Endothelial cell of umbilical vein (primary cell): ENCODE results near the gene FIBCD1. TPM values are rescaled to one million over a fixed set of nuclear protein-coding genes. Genes with fewer than 3 reads are reported as not detected.

Experiments used
- BruUV-seq: library from RNA; stranded (reverse); fragments of 400-500 nt; replicated peaks from 2 replicates; lab custom pipeline; 2021; lab: Mats Ljungman, UMichigan
- CTCF ChIA-PET: fragments of 300-600, 350-600 bp; sonication (Branson Sonifier 250); formaldehyde crosslinking; loops from one replicate; lab custom pipeline; 2021; ENCODE audit warnings: antibody characterized with exemption, inconsistent platforms; lab: Charles Lee
- POLR2A ChIA-PET: fragments of 300-600, 350-600 bp; sonication (Branson Sonifier 250); formaldehyde crosslinking; loops from one replicate; lab custom pipeline; 2021; ENCODE audit warnings: antibody characterized with exemption, inconsistent platforms; lab: Charles Lee
- DNase-seq: peaks from one replicate; pipeline ENCODE4 v3.0.0-alpha.2; 2011; ENCODE audit warnings: low read depth, low spot score
- FAIRE-seq: peaks from 2 replicates; lab custom pipeline; 2011; peaks lifted over from hg19 to GRCh38; lab: Jason Lieb, UNC
- H2AFZ ChIP-seq: 2 replicates; pipeline ENCODE4 v1.6.0; 2012; ENCODE audit warnings: low read depth, low read length, control low read depth, inconsistent platforms
- H3K27ac ChIP-seq: 2 replicates; pipeline ENCODE4 v1.5.1; 2011; ENCODE audit warnings: low read depth, mild to moderate bottlenecking, control low read depth, low read length, moderate library complexity; ENCODE audit not compliant: insufficient read depth
- H3K27me3 ChIP-seq, 2 experiments: 2 replicates each; pipeline versions ENCODE4 v1.6.0 to v1.6.1; 2011; ENCODE audit warnings: low read length in 2 of 2, mixed read lengths in 1 of 2; ENCODE audit not compliant: control insufficient read depth in 2 of 2, insufficient read depth in 2 of 2
- H3K36me3 ChIP-seq, 2 experiments: 2 replicates in 1 of 2; 3 replicates in 1 of 2; pipeline ENCODE4 v1.5.1; 2011; ENCODE audit warnings: low read length in 2 of 2, mild to moderate bottlenecking in 1 of 2, moderate library complexity in 1 of 2; ENCODE audit not compliant: control insufficient read depth in 2 of 2, insufficient read depth in 2 of 2; ENCODE audit errors: extremely low read depth in 1 of 2
- H3K4me1 ChIP-seq: 3 replicates; pipeline ENCODE4 v1.5.1; 2011; ENCODE audit warnings: mild to moderate bottlenecking, low read length; ENCODE audit not compliant: control insufficient read depth, insufficient read depth; ENCODE audit errors: extremely low read depth
- H3K4me2 ChIP-seq: 2 replicates; pipeline ENCODE4 v1.6.1; 2011; ENCODE audit warnings: low read length, control low read depth, mixed read lengths; ENCODE audit not compliant: insufficient read depth
- H3K4me3 ChIP-seq, 3 experiments: fragments of 200-600 bp in 1 of 3; sonication (generic), shearing (Covaris generic) in 1 of 3; replicated peaks in 1 of 3; 2 replicates each; pipeline ENCODE4 v1.5.1; 2011 to 2016; ENCODE audit warnings: control low read depth in 3 of 3, low read length in 3 of 3, mild to moderate bottlenecking in 2 of 3, inconsistent platforms in 1 of 3, low read depth in 1 of 3, moderate library complexity in 1 of 3; ENCODE audit not compliant: insufficient read depth in 1 of 3
- H3K79me2 ChIP-seq: 2 replicates; pipeline ENCODE4 v1.6.0; 2012; ENCODE audit warnings: low read length, inconsistent platforms; ENCODE audit not compliant: control insufficient read depth, insufficient read depth
- H3K9ac ChIP-seq: replicated peaks from 2 replicates; pipeline ENCODE3; 2011; ENCODE audit warnings: low read length, control low read depth; ENCODE audit not compliant: insufficient read depth; ENCODE audit errors: extremely low read depth
- H3K9me1 ChIP-seq: replicated peaks from 3 replicates; pipeline ENCODE4 v1.6.0; 2011; ENCODE audit warnings: mild to moderate bottlenecking, low read length; ENCODE audit not compliant: control insufficient read depth, insufficient read depth; ENCODE audit errors: extremely low read depth
- H3K9me3 ChIP-seq: replicated peaks from 2 replicates; pipeline ENCODE4 v1.5.1; 2012; ENCODE audit warnings: low read length, inconsistent platforms; ENCODE audit not compliant: control insufficient read depth, insufficient read depth
- H4K20me1 ChIP-seq: replicated peaks from 2 replicates; pipeline ENCODE3; 2011; ENCODE audit warnings: mild to moderate bottlenecking, low read length; ENCODE audit not compliant: control insufficient read depth, insufficient read depth; ENCODE audit errors: extremely low read depth
- MYC ChIP-seq: IDR thresholded peaks from one replicate; pipeline ENCODE4 v1.6.1; 2011; ENCODE audit warnings: mild to moderate bottlenecking, low read depth, low read length
- POLR2A ChIP-seq: IDR thresholded peaks from 2 replicates; pipeline ENCODE4 v1.6.1; 2012; ENCODE audit warnings: low read depth, mild to moderate bottlenecking, control low read depth, low read length
- dilution Hi-C: fragments of 300-500 bp; cut with MboI; formaldehyde crosslinking; loops from one replicate; pipeline ENCODE4 v1.15.0; 2019; ENCODE audit warnings: low sequenced_read_pairs; ENCODE audit not compliant: extremely low pct_ligation_motif_present
- intact Hi-C: fragments of 100-400 bp; cut with micrococcal nuclease; formaldehyde crosslinking; loops from one replicate; pipeline ENCODE4 v1.10.0; 2022
- polyA plus RNA-seq, 4 experiments: library from polyadenylated mRNA; depleted of rRNA in 3 of 4; stranded (reverse) in 3 of 4; unstranded in 1 of 4; fragments of >200 nt; gene quantifications; 2 replicates each; pipeline versions ENCODE4 v1.2.1 to v1.2.3, GENCODE V29; 2011 to 2012; ENCODE audit warnings: missing spikeins in 1 of 4
- total RNA-seq: library from RNA; stranded (reverse); gene quantifications from 2 replicates; pipeline ENCODE4 v1.2.3, GENCODE V29; 2021

FIBCD1 gene
- total and polyA plus RNA-seq, 2 donors (not counting 3 experiments of a cell fraction or from before 2014, with no cell fraction given), result 0.14 TPM; not detected in 1

GRCh38 chr9:130977811-130978221 lies 38.8 kb upstream of the FIBCD1 start:
- Histone ChIP-seq H3K9me3 (no peaks in the 10 kb centered on the region), H2AFZ (no peak overlapping the region), H3K4me1 (no peaks in the 10 kb centered on the region), H3K4me3 (no peak overlapping the region), H3K9ac (no peak overlapping the region), H3K9me1 (no peaks in the 10 kb centered on the region), H3K79me2 (no peaks in the 10 kb centered on the region), H3K36me3 (no peaks in the 10 kb centered on the region), H3K27ac (no peak overlapping the region), H3K27me3 (peaks cover 0 to 2% of the 10 kb centered on the region in 2 experiments), H4K20me1 (no peaks in the 10 kb centered on the region), H3K4me2 (no peak overlapping the region)
- ChIA-PET POLR2A (no interaction called here), CTCF (interaction anchor here (1.1 kb wide), 1 partner anchor 277 kb away, joined by 3 read pairs; no protein-coding TSS in a partner anchor)
- dilution Hi-C loops (no loop called here), intact Hi-C loops (no loop called here)
- FAIRE-seq, result no peak
- no peak for DNase-seq
- no peak for TF ChIP-seq POLR2A
- BruUV-seq, result no TSS peak

- no peaks in the 10 kb centered on the region for H3K79me2 ChIP-seq
- POLR2A ChIA-PET, result no interaction called here
- CTCF ChIA-PET, result interaction anchor here (1.2 kb wide), 1 partner anchor 26 kb away, joined by 3 read pairs; no protein-coding TSS in a partner anchor
- TF ChIP-seq MYC, result no peak
- H3K4me3 ChIP-seq, result no peak overlapping the region
- no TSS peak for BruUV-seq
- H3K9ac ChIP-seq, result no peak overlapping the region
- no peaks in the 10 kb centered on the region for H3K4me1 ChIP-seq
- H3K27ac ChIP-seq, result no peak overlapping the region
- no peaks in the 10 kb centered on the region for H3K9me1 ChIP-seq
- dilution Hi-C loops (no loop called here), intact Hi-C loops (no loop called here)
- H3K4me2 ChIP-seq, result no peak overlapping the region
- no peaks in the 10 kb centered on the region for H3K9me3 ChIP-seq
- H2AFZ ChIP-seq, result no peak overlapping the region
- DNase-seq, result no peak
- no peak for FAIRE-seq
- no peaks in the 10 kb centered on the region for H4K20me1 ChIP-seq
- peaks cover 0 to 6% of the 10 kb centered on the region in 2 experiments for H3K27me3 ChIP-seq
- H3K36me3 ChIP-seq, result no peaks in the 10 kb centered on the region
Observed at GRCh38 chr9:130975932-130976841, 37.1 kb upstream of the FIBCD1 start.
